ENCODE data around the gene ZBTB21.
"Not testable (repeated sequence)": the region's sequence is repeated elsewhere in the genome, so short reads cannot be mapped to it uniquely, and the experiment has no call there.

The ZBTB21 gene

DNA sequence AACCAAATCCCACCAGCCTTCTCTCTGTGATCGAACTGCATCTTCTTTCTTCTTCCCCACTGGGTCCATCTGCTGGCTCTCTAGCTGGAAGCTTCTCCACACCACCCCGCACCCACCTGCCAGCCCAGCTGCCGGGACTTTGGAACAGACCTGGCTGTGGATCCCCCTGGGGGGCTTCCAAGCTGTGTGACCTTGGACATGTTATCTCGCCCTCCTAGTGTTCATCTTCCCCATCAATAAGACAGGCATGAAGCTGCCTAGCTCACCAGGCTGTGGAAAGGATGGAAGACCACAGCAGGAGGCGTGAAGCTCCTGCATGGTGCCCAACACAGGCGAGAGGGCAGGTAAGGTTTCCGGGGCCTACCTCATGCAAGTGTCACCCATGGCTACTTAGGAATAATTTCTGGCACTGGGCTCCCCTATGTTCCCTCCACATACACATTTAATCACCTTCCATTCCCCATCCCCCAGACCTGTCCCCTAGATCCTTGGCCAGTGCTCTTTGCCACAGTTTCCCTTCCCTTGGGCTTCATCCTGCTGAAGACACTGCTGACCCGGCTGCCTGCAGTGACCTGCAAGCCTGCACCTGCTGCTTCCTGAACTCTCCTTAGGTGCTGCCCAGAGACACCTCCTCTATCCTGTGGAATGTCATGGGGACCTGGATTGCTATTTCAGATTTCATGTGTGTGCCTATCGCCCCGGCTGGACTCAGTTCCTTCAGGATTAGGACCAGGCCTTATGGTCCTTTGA, 43.1 kb downstream of the ZBTB21 start:
- no peak for DNase-seq (ENCODE audit: low read depth)

DNA sequence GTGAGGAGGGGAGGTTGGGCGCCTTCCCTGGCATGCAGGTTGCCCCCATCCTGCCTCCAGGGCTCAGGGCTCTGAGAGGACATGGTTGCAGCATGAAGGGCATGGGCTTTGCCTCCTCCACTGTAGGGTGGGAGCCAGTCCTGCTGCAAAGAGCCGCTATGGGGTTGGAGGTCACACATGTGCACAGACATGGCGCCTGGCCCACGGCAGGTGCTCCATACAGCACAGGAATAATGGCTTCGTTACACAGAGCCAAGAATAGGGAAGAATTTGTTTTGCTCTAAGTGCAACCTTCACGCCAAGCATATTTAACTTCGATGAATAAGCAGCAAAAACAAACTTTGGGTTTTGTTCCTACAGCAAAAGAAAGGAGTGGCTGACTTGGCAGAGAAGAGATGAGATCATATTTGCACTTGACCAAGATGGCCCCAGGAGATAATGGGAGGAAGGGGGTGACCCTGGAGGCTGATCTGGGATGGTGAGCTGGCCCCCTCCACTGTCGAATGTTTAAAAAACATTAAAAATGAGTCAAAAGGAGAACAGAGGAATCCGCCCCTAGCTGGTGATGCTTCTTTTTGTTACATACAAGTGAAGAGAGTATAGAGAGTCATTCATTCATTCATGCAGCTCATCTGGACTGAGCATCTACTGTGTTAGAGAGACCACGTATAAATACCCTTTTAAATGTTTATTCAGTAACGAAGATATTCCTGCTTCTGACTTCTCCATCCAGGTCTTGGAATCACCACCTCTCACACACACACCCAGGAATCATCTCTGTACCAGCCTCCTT, 43.9 kb downstream of the ZBTB21 start:
- no peak for DNase-seq (ENCODE audit: low read depth)

DNA sequence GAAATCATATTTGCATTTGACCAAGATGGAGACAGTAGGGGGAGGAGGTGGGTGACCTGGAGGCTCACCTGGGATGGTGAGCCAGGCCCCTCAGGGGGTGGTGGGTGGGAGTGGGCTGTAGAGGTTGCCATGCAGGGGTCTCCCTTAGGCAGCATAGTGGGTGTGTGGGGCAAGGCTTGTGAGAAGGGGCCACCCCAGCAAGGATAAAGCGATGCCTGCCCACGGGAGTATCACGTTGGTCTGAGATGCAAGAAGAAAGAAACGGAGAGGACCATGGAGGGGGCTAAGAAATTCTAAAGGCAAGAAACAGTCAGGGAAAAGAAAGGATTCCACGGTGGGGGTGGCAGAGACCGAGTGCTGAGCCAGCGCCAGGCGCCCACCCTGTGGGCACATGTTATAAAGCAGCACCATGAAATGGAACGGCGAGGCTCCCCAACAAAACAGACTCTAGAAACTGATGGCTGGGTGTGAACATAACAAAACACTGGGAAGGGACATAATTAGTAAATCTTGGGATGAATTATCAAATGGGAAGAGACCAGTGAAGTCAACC, 44.6 kb downstream of the ZBTB21 start:
- no peak for DNase-seq (ENCODE audit: low read depth)

GRCh38 chr21:41965045-41965444, 45.1 kb downstream of the ZBTB21 start:
- no peak for DNase-seq (ENCODE audit: low read depth)

- no peak for DNase-seq (ENCODE audit: low read depth)
Measured at GRCh38 chr21:41964171-41964570, 46.0 kb downstream of the ZBTB21 start.

DNA sequence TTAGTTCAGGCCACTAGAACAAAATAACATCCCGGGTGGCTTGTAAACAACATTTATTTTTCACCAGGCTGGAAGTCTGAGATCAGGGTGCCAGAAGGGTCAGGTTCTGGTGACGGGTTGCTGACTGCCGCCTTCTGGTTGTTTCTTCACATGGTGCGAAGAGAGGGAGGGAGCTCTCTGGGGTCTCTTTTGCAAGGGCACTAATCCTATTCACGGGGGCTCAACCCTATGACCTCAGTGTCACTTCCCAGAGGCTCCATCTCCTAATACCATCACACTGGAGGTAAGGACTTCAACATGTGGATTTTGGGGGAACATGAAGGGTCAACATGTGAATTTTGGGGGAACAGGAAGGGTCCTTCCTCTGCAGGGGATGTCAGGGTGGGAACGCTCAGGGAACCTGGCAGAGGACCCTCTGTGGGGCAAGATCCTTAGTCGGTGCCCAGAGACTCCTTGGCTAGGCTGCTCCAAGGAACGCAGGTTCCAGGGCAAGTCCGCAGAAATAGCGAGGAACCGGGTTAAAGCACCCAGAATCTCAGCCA, 47.7 kb downstream of the ZBTB21 start:
- DNase-seq (ENCODE audit: low read depth), result no peak

- DNase-seq (ENCODE audit: low read depth), result no peak
Measured at GRCh38 chr21:41961753-41962152, 48.4 kb downstream of the ZBTB21 start.

DNA sequence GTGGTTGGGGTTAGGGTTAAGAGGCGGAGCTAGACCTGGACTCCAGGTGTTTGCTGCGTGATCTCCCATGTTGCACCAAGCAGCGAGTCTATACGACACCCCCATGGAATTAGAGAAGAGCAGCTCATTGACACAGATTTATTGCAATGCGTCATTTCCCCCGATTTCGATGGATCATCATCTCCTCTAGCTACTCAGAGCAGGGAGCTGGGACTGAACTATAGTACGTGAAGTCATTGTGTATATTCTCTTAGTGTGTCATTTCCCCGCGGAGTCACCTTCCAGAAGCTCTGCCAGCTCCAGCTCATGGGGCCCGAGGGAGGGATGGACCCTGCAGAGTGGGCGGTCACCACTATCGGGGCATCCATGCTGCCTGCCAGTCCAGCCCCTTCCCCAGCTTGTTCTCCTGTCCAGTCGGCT, 48.9 kb downstream of the ZBTB21 start:
- DNase-seq (ENCODE audit: low read depth), result no peak

DNA sequence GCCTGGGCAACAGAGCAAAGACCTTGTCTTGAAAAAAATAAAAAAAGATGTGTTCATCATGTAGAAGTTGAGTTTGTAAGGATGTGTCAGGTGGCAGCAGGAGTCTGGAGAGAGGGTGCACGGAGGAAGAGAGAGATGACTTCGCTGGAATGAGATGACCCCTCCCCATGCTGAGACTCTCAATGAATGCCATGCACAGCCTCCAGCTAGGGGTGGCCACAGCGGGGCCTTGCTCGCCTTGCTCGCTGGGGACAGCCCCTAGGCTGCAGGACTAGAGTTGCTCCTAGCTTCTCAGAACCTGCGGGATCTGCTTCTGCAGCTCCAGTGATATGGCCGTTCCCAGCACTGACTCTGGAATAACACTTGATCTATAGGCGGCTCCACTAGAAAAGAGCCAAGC, 49.8 kb downstream of the ZBTB21 start:
- DNase-seq (ENCODE audit: low read depth), result no peak

- DNase-seq (ENCODE audit: low read depth), result not testable (repeated sequence)
Measured at GRCh38 chr21:41959697-41960096, 50.5 kb downstream of the ZBTB21 start.

DNA sequence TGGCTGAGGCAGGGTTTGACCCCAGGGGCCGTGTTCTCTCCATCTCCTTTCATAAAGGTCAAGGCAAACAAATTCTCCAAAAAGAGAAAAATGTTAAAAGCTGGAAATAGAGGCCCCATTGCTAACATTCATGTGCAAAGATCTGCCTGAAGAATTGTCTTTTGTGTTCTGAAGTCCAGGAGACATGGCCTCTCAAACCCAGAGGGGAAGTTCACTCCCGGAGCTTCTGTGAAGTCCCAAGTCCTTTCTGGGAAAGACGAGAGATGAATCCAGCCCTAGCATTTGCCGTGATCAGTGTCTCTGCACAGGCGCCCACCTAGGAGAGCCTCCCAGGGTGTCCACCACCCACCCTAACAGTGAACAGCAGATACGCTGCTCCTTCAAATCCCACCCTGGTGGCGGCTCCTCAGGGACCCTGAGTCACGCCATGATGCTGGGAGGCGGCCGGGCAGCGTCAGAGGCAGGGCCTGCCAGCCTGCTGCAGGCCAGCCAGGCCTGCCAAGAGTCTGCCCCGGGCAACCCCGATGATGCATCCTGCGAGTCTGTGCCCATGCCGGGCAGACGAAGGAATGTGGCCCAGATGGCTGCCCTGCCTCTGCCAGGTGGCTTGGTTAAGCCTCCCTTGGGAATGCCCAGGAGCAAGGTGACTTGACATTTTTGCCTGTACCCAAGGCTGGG, 51.1 kb downstream of the ZBTB21 start:
- no peak for DNase-seq (ENCODE audit: low read depth)

GRCh38 chr21:41957991-41958766, 52.0 kb downstream of the ZBTB21 start:
- peak; percentile 72 for DNase-seq (ENCODE audit: low read depth)

DNA sequence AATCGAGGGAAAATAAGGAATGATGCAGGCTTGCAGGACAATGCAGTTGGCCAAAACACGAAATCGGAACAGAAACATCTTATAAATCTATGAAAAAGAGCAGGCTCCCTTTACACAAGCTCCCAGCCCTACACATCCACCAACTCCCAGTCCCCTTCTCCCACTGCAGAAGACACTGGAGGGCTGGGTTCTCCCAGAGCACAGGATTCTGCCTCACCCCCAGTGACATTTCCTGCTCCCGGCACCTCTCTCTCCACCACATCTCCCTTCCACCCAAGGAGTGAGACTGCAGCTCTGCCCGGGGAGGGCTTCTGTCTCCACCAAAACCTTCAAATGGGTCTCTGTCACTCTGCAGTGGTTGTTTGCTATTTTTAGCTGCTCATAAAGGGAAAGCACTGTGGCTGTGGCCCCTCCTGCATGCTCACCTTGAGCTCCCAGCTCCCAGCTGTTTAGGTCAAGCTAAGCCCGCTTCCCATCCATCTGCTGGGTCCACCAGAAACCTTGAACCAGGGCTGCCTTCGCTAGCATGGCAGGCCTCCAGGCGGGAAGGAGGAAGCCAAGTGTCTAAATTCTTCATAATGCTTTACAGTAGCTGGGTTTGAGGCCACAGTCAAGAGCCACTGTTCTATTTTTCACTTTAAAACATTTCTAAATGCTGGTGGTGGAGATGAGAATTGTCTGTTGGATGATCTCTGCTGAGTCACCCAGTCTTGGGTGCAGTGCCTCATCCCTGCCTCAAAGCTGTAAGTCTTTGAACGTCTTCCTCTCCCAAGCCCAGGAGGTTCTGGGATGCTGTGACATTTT, 53.0 kb downstream of the ZBTB21 start:
- DNase-seq (ENCODE audit: low read depth), result peak; percentile 64

GRCh38 chr21:41955516-41955915, 54.6 kb downstream of the ZBTB21 start:
- no peak for DNase-seq (ENCODE audit: low read depth)

- no peak for DNase-seq (ENCODE audit: low read depth)
Measured at GRCh38 chr21:41954654-41955499, 55.3 kb downstream of the ZBTB21 start.

DNA sequence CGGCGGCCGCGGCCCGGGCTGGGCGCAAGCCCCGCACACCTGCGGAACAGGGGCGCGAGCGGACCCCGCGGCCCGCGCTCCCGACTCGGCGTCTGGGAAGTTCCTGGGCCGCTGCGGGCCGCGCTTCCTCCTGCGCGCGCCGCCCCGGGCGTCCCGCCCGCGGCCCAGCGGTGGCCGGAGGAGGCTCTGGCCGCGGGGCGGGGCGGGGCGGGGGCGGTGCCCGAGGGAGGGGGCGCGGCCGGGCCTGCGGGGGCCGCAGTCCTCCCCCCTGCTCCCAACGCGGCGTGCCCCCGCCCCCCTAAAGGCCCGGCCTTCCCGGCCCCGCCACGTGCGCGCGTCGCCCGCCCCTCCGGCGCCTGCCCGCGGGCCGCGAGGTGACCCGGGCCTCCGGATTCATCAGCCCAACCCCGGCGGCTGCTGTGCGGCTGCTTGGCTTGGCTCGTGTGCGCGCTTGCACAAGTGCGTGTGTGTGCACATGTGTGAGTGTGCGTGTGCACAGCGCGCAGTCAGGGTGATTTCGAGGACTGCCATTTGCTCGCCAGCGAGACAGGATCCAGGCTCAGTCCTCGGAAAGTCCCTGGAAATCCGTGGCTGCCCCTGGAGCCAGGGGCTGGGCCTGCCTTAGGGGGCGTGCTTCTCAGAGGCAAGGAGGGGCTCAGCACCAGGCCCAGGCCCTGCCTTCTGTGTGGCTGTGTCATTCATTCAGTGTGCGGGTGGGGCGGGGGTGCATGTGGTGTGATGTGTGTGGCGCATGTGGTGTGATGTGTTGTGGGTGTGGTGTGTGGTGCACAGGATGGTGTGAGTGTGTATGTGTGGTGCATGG, 56.1 kb downstream of the ZBTB21 start, which contains the start of gene C2CD2:
Gene C2CD2 (minus strand): TSS at position 188 of the 823 bp plus-strand sequence. CDS start 370 bp downstream, outside the sequence.
- DNase-seq (ENCODE audit: low read depth), result peak; percentile 51

DNA sequence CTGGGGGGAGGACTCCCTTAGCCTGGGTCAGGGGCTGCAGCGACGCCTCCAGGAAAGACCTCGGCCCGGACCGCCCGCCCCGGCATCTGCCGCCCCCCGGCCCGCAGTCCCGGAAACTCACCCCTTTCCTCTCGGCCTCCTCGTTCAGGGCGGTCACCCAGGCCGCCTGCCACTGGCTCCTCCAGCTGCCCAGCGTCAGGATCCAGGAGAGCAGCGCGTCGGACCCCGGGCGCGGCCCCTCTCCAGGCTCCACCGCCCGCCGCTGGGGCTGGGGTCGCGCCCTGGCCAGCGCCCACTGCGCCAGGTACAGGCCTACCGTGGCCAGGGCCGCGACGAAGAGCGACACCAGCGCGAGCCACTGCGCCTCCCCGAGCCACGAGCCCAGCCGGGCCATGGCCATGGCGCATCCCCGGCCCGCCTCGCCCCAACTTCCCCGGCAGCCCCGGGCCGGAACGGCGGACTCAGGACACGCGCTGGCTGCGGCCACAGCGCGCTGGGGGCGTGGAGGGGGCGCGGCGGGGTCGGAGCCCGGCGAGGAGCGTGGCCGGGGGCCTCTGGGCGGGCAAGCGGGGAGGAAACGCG, 56.8 kb downstream of the ZBTB21 start:
- DNase-seq (ENCODE audit: low read depth), result no peak

DNA sequence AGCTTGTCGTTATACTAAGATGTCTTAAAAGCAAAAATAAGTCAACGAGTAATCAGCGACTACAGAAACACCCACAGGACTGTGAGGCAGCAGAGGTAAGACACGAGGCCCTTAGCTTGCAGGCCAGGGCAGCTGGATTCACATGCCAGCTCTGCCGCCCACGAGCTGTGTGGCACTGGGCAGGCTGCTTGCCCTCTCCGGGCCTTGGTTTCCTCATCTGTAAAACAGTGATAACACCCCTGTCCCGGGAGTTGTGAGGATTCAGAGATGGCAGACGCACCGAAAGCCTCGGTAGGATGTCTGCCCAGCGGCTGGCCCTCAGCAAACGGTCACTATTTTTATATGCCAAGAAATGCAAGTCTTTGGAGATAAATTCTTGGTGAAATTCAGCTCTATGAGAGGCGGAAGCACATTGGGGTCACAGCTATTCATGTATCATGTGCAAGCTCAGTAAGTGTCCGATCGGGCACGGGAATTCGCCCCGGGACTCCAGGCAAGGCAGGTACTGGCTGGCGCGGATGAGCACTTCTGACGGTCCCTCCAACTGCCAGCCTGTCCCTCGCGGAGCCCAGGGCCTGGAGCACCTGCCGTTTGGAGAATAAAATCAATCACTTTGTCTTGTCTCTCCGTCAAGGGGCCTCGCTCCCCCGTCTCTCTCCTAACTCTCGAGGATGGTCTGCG, 57.5 kb downstream of the ZBTB21 start:
- DNase-seq (ENCODE audit: low read depth), result no peak

All from GM04504 (cell line).